DMS53 treated with DMSO at 0.1 percent for 48 hours (cell line): ENCODE data around the gene BANF1.
"Not testable (repeated sequence)": the region's sequence is repeated elsewhere in the genome, so short reads cannot be mapped to it uniquely, and the experiment has no call there.

Source experiments
- DNase-seq: peaks from one replicate; lab custom pipeline; 2025; ENCODE audit not compliant: unreplicated experiment; lab: John Stamatoyannopoulos, UW

Gene BANF1

GRCh38 chr11:65978391-65979238, 23.7 kb upstream of the BANF1 start:
- DNase-seq = no peak

DNA sequence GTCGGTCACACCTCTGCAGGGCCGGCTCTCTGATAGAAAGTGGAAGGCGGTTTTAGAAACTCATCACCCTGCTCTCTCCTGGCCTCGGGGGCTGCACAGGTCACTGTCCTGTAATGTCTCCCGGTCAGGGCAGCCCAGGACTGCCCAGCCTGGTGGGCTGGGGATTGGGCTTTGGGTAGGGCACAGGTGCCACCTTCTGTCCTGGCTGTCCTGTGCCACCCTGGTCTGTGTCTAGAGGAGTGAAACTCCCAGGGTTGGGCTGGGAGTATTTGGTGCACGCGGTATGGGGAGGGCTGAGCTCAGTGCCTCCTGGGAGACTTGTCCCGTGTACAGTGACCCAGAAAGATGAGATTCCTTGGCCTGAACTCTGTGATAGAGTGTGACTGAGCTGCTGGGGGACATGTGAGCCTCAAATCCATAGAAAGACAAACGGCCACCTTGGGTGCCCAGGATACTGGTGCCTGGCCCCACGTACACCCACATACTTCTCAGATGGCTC, 23.0 kb upstream of the BANF1 start:
- DNase-seq = no peak

- no peak for DNase-seq
These were observed 21.1 kb upstream of the BANF1 start for GRCh38 chr11:65981101-65981740.

GRCh38 chr11:65981972-65982823, 20.1 kb upstream of the BANF1 start:
- no peak for DNase-seq

DNA sequence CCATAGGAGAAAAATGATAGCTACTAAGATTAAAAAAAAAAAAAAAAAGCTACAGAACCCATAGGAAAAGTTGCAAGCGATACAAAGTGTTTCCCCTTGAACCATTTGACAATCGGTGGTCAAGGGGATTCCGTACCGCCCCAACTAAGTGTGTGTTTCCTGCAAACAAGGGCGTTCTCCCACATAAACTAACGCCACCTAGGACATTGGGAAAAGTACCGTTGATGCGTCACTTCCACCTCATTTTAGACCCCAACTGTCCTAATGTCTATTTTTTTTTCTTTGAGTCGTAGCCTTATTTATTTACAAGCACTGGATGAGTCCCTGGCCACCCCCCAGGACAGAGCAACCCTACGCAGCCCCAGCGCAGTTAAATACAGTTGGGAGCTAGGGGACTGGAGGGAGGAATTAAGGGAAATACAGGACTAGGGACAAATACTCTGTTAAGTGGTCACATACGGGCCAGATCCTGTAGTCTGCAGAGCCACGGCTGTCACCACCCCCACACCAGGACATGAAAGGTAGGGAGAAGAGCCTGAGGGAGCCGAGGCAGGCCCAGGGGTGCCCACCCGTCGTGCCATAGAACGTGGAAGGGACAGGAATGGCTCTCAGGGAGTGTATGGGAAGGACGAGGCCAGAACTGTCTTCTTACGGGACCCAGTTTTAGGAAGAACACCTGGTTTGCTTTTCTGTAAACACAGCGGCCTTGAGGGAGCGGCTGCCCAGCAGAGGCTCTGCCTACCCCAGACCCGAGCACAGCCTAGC, 19.3 kb upstream of the BANF1 start:
- DNase-seq = no peak

DNA sequence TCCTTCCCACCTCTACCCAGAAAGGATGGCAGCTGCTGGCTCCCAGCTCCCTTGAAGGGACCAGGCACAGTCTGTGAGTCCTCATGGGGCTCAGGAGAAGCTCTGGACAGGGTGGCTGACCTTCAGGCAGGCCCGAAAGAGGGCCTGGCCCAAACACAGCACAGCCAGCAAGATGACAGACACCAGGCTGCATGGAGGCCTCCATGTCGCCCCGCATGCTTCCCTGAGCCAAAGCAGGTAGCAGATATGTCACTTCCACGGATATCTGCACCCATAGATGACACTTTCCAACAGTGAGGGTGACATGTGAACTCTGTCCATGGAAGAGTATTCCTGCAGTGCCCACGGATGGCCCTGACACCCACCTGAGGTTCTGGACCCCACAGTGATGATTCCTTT, 18.7 kb upstream of the BANF1 start:
- no peak for DNase-seq

DNA sequence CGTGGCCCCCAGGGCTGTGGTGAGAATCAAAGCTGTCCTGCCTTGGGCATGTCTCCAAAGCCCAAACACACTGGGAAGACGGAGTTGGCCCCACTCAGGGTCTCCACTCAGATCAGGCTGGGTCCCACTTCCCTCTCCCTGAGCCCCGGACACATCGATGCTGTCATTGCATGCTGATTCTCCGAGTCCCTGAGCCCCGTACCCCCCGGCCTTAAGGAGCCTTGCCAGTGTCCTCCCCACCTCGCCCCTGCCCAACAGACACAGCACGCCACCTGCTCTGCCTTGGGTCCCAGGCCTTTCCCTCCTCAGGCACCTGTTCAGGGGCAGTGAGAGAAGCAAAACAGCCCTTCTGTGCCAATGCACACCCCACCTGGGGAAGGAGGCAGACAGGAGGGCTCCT, 15.0 kb upstream of the BANF1 start:
- DNase-seq = no peak

DNA sequence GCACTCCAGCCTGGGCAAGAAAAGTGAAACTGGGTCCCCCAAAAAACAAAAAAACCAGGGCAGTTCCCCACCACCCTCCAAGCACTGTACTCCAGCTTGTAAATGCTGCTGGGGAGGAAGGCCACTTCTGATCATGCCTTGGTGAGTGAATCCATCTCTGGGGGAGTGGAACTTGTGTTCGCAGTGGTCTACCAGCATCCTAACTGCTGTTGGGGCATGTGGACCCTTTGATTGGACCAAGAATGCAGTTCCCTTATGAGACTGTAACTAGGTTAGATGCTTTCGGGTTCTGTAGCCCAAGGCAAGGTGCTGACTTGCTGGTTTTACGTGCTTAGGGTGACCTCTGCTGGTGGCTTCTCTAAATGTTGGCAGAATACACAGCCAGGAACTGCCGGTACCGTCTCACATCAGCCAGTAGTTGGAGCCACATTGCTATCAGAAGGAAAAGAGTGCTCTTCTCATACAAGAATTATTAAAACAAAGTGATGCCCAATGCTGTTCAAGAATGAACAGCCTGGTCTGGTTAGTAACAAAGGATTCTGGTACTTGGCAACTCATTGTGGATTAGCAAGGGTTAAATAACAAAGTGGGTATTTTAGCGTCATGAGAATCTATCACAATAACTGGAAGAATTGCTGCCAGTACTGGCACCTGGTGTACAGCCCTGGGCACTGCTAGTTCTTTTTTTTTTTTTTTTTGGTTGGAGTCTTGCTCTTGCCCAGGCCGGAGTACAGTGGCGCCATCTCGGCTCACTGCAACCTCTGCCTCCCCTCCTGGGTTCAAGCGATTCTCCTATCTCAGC, 13.3 kb upstream of the BANF1 start:
- peak; percentile 91 for DNase-seq

DNA sequence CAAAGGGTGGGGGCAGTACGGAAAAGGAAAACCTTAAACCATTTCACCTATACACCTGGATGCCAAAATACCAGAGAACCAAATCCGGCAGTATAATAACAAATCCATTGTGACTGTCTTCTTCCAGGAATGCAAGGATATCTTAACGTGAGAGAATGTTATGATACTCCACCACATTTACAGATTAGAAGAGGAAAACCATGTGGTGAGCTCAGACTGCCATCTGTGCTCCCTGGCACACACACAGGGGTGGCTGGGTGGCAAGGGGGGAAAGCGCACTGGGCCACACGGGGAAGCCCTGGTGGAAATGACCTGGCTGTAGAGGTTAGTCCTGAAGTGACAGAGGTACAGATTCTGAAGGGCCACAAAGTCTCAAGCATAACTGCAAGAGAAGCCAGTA, 10.2 kb upstream of the BANF1 start:
- no peak for DNase-seq

- no peak for DNase-seq
These were observed 5.0 kb upstream of the BANF1 start for GRCh38 chr11:65997286-65997685.

- peak; percentile 34 for DNase-seq
These were observed 434 bp downstream of the BANF1 start for GRCh38 chr11:66002648-66003225.

GRCh38 chr11:66003291-66003690, 988 bp downstream of the BANF1 start:
- no peak for DNase-seq

GRCh38 chr11:66004186-66004585, 1.9 kb downstream of the BANF1 start:
- no peak for DNase-seq

GRCh38 chr11:66006134-66006890, 4.0 kb downstream of the BANF1 start:
- no peak for DNase-seq

GRCh38 chr11:66006891-66007176, 4.5 kb downstream of the BANF1 start:
- no peak for DNase-seq

GRCh38 chr11:66007201-66007634, 4.9 kb downstream of the BANF1 start:
- no peak for DNase-seq

- DNase-seq = no peak
These were observed 5.8 kb downstream of the BANF1 start for GRCh38 chr11:66008095-66008467.

- no peak for DNase-seq
These were observed 6.3 kb downstream of the BANF1 start for GRCh38 chr11:66008468-66009101.

- not testable (repeated sequence) for DNase-seq
These were observed 7.7 kb downstream of the BANF1 start for GRCh38 chr11:66010036-66010435.
